HuH-7.5 (cell line): ENCODE measurements around the gene UQCRC1.

Experiments used
- DNase-seq: peaks from one replicate; pipeline ENCODE4 v3.0.0; 2011; ENCODE audit warnings: low spot score

The UQCRC1 gene

GRCh38 chr3:48598323-48599076, 10.9 kb downstream of the UQCRC1 start:
- DNase-seq, result no peak

- DNase-seq, result no peak
Measured at GRCh38 chr3:48597408-48597800, 12.0 kb downstream of the UQCRC1 start.

GRCh38 chr3:48596676-48597407, 12.6 kb downstream of the UQCRC1 start:
- DNase-seq, result no peak

GRCh38 chr3:48596157-48596556, 13.3 kb downstream of the UQCRC1 start:
- DNase-seq, result no peak

GRCh38 chr3:48595526-48596121, 13.8 kb downstream of the UQCRC1 start:
- no peak for DNase-seq

- no peak for DNase-seq
Measured at GRCh38 chr3:48595075-48595525, 14.3 kb downstream of the UQCRC1 start, which contains the start of gene COL7A1. COL7A1 (minus strand) TSS chr3:48595329; CDS start chr3:48595159, 170 bp downstream.

GRCh38 chr3:48594417-48595049, 14.9 kb downstream of the UQCRC1 start:
- DNase-seq, result no peak

- no peak for DNase-seq
Measured at GRCh38 chr3:48593337-48593736, 16.1 kb downstream of the UQCRC1 start.

- DNase-seq, result no peak
Measured at GRCh38 chr3:48592519-48593087, 16.8 kb downstream of the UQCRC1 start.

GRCh38 chr3:48591886-48592518, 17.4 kb downstream of the UQCRC1 start:
- no peak for DNase-seq

GRCh38 chr3:48591436-48591835, 18.0 kb downstream of the UQCRC1 start:
- DNase-seq, result no peak

GRCh38 chr3:48588230-48588629, 21.2 kb downstream of the UQCRC1 start:
- DNase-seq, result no peak

GRCh38 chr3:48587686-48588085, 21.8 kb downstream of the UQCRC1 start:
- no peak for DNase-seq

- no peak for DNase-seq
Measured at GRCh38 chr3:48585411-48585810, 24.0 kb downstream of the UQCRC1 start.

- no peak for DNase-seq
Measured at GRCh38 chr3:48584836-48585235, 24.6 kb downstream of the UQCRC1 start.

GRCh38 chr3:48581621-48582481, 27.6 kb downstream of the UQCRC1 start:
- no peak for DNase-seq

GRCh38 chr3:48576647-48577046, 32.8 kb downstream of the UQCRC1 start:
- no peak for DNase-seq

GRCh38 chr3:48575366-48575765, 34.1 kb downstream of the UQCRC1 start:
- DNase-seq, result no peak

- DNase-seq, result no peak
Measured at GRCh38 chr3:48573973-48574585, 35.4 kb downstream of the UQCRC1 start.

GRCh38 chr3:48572517-48572916, 36.9 kb downstream of the UQCRC1 start:
- DNase-seq, result no peak
